PC-9 (cell line): Measurements from ENCODE around the gene TTI1. TPM values are rescaled to one million over a fixed set of nuclear protein-coding genes. Genes with fewer than 3 reads are reported as not detected.

Source experiments
- BruUV-seq: library from RNA; stranded (reverse); fragments of 400-500 nt; replicated peaks from 2 replicates; lab custom pipeline; 2021; lab: Mats Ljungman, UMichigan
- CTCF ChIA-PET: fragments of 300-600 bp; sonication (Branson Sonifier 250); formaldehyde crosslinking; loops from one replicate; lab custom pipeline; 2022; ENCODE audit warnings: antibody characterized with exemption; lab: Charles Lee
- POLR2A ChIA-PET: fragments of 300-600 bp; sonication (Branson Sonifier 250); formaldehyde crosslinking; loops from one replicate; lab custom pipeline; 2022; ENCODE audit warnings: antibody characterized with exemption; ENCODE audit not compliant: unreplicated experiment; lab: Charles Lee
- DNase-seq, 2 experiments: peaks; one replicate each; pipeline versions ENCODE4 v3.0.0 to v3.0.0-alpha.2; 2015 to 2022; ENCODE audit warnings: mixed read lengths in 1 of 2
- H2AFZ ChIP-seq: fragments of 200-600 bp; sonication (generic); 2 replicates; pipeline ENCODE4 v1.8.1; 2017; ENCODE audit warnings: antibody characterized with exemption
- H3F3A ChIP-seq: fragments of 200-600 bp; sonication (generic); 2 replicates; pipeline ENCODE4 v1.8.1; 2017; ENCODE audit warnings: antibody characterized with exemption, mild to moderate bottlenecking, low read depth; ENCODE audit not compliant: insufficient read depth
- H3K27ac ChIP-seq: fragments of 200-600 bp; sonication (generic); 2 replicates; pipeline ENCODE4 v1.6.1; 2016; ENCODE audit warnings: mixed run types
- H3K27me3 ChIP-seq: fragments of 200-600 bp; sonication (generic); 2 replicates; pipeline ENCODE4 v1.6.1; 2016; ENCODE audit warnings: low read depth, mixed run types; ENCODE audit not compliant: insufficient read depth
- H3K36me3 ChIP-seq: fragments of 200-600 bp; sonication (generic); 2 replicates; pipeline ENCODE4 v1.6.1; 2016; ENCODE audit warnings: low read depth, mixed run types
- H3K4me1 ChIP-seq: fragments of 200-600 bp; sonication (generic); replicated peaks from 2 replicates; pipeline ENCODE4 v1.6.1; 2016; ENCODE audit warnings: mixed run types; ENCODE audit not compliant: insufficient read depth
- H3K4me2 ChIP-seq: fragments of 200-600 bp; sonication (generic); 2 replicates; pipeline ENCODE4 v1.6.1; 2017; ENCODE audit warnings: mixed run types
- H3K4me3 ChIP-seq: fragments of 200-600 bp; sonication (generic); 2 replicates; pipeline ENCODE4 v1.6.1; 2016; ENCODE audit warnings: mixed run types
- H3K79me2 ChIP-seq: fragments of 200-600 bp; sonication (generic); 2 replicates; pipeline ENCODE4 v1.6.1; 2017; ENCODE audit warnings: low read depth, mixed run types
- H3K9me2 ChIP-seq: fragments of 200-600 bp; sonication (generic); 2 replicates; pipeline ENCODE4 v1.8.1; 2017; ENCODE audit warnings: mild to moderate bottlenecking; ENCODE audit not compliant: insufficient read depth
- H3K9me3 ChIP-seq: fragments of 200-600 bp; sonication (generic); 2 replicates; pipeline ENCODE4 v1.8.1; 2016; ENCODE audit warnings: low read depth; ENCODE audit not compliant: insufficient read depth
- H4K20me1 ChIP-seq: fragments of 200-600 bp; sonication (generic); 2 replicates; pipeline ENCODE4 v1.8.1; 2017; ENCODE audit not compliant: insufficient read depth
- EZH2 ChIP-seq: fragments of 200-600 bp; sonication (generic); IDR thresholded peaks from 2 replicates; pipeline ENCODE4 v1.8.0; 2017; ENCODE audit warnings: antibody characterized with exemption, low read depth
- intact Hi-C: fragments of 100-400 bp; cut with micrococcal nuclease; formaldehyde crosslinking; loops from one replicate; pipeline ENCODE4 v1.10.0; 2022; ENCODE audit not compliant: unreplicated experiment
- total RNA-seq: library from RNA; stranded (reverse); gene quantifications from 2 replicates; pipeline ENCODE4 v1.2.3, GENCODE V29; 2021
- TF ChIP-seq, protein P1 (sequence below): fragments of 200-600 bp; sonication (generic); conservative IDR thresholded peaks from 2 replicates; pipeline ENCODE4 v1.6.1; 2017; ENCODE audit warnings: mixed run types, antibody characterized with exemption, mild to moderate bottlenecking, moderate library complexity

Gene TTI1
- total RNA-seq, 1 experiment from 2014 or later: 34.2 TPM

DNA sequence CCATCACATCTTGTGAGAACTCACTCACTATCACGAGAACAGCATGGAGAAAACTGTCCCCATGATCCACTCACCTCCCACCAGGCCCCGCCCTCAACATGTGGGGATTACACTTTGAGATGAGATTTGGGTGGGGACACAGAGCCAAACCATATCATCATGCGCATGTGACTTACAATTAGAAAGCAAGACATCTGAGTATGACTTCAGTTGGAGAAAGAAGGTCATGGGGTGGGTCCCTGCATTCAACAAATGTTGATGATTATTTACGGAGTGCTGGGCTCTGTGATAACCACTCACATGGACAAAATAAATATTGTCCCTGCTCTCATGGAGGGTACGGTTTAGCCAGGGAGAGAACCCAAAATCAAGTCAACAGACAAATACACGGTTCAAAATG is 92.4 kb downstream of the TTI1 start:
- intact Hi-C loops: no loop called here
- CTCF ChIA-PET: no interaction called here
- Histone ChIP-seq H3K4me3 (no peak overlapping the region), H2AFZ (no peak overlapping the region), H3K9me2 (no peaks in the 10 kb centered on the region), H3K4me1 (no peaks in the 10 kb centered on the region), H3K4me2 (no peak overlapping the region), H4K20me1 (no peaks in the 10 kb centered on the region), H3K9me3 (no peaks in the 10 kb centered on the region), H3K27me3 (peaks cover 7% of the 10 kb centered on the region; the same call in 1 of the 2 replicates), H3K27ac (no peak overlapping the region), H3K36me3 (no peaks in the 10 kb centered on the region), H3K79me2 (no peaks in the 10 kb centered on the region), H3F3A (no peaks in the 10 kb centered on the region)
- BruUV-seq: no TSS peak
- POLR2A ChIA-PET: no interaction called here
- DNase-seq: no peak
- no peak for TF ChIP-seq EZH2
- TF ChIP-seq, protein P1, sequence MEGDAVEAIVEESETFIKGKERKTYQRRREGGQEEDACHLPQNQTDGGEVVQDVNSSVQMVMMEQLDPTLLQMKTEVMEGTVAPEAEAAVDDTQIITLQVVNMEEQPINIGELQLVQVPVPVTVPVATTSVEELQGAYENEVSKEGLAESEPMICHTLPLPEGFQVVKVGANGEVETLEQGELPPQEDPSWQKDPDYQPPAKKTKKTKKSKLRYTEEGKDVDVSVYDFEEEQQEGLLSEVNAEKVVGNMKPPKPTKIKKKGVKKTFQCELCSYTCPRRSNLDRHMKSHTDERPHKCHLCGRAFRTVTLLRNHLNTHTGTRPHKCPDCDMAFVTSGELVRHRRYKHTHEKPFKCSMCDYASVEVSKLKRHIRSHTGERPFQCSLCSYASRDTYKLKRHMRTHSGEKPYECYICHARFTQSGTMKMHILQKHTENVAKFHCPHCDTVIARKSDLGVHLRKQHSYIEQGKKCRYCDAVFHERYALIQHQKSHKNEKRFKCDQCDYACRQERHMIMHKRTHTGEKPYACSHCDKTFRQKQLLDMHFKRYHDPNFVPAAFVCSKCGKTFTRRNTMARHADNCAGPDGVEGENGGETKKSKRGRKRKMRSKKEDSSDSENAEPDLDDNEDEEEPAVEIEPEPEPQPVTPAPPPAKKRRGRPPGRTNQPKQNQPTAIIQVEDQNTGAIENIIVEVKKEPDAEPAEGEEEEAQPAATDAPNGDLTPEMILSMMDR: no peak

DNA sequence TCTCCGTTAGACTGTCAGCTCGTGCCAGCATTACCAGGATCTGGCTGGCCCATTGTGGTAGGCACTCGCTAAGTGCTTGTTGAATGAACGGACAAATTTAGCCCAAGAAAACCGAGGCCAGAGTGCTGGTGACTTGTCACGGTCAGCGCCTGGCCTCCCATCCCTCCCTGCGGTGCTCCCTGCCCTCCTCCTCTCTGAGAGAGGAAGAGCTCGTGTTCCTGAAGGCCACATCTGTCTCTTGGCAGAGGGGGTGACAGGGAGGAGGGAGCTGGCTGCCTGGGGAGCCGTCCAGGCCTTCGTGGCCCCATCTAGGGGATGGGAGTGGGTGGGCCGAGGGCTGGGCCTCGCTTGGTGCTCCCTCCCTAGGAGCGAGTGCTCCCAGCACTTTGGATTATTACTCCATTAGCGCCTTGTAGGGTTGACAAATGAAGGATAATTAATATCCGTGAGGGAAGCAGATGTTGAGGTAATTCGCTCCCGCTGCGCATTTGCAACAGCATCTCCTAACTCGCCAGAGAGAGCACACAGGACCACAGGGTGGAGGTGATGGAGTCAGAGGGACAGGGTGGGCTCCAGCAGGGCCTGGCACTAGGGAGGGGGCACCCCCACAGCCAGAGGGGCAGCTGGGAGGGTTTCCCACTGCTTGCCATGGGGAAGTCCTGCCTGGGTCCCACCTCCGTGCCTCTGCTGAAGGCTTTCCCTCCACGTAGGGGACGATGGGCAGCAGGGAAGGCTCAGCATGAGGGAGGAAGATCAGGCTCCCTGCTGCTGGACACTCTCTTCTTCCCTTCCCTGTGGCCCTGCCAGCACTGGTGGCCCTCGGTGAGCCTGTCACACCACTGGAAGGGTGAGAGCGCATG is 93.3 kb downstream of the TTI1 start:
- Histone ChIP-seq H3K9me3 (no peaks in the 10 kb centered on the region), H3K9me2 (no peaks in the 10 kb centered on the region), H3K27ac (no peak overlapping the region), H3K36me3 (no peaks in the 10 kb centered on the region), H3K4me2 (no peak overlapping the region), H3F3A (no peaks in the 10 kb centered on the region), H3K79me2 (no peaks in the 10 kb centered on the region), H2AFZ (no peak overlapping the region), H3K27me3 (peaks cover 7% of the 10 kb centered on the region; the same call in 1 of the 2 replicates), H3K4me3 (no peak overlapping the region), H4K20me1 (no peaks in the 10 kb centered on the region), H3K4me1 (no peaks in the 10 kb centered on the region)
- no peak for TF ChIP-seq EZH2
- TF ChIP-seq, protein P1: no peak
- intact Hi-C loops: no loop called here
- POLR2A ChIA-PET: no interaction called here
- no TSS peak for BruUV-seq
- DNase-seq: no peak
- CTCF ChIA-PET: no interaction called here

DNA sequence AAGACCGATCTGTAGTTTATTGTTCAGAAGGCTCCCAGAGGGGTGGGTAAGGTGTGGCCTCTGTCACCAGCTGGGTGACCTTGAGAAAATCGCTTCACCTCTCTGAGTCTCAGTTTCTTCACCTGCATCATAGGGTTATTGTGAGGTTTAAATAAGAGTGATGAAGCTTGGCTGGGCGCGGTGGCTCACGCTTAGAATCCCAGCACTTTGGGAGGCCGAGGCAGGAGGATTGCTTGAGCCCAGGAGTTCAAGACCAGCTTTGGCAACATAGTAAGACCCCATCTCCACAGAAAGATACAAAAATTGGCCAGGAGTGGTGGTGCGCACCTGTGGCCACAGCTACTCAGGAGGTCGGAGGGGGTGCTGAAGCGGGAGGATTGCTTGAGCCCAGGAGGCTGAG is 94.3 kb downstream of the TTI1 start:
- no peak overlapping the region for H3K4me2 ChIP-seq
- TF ChIP-seq, protein P1: no peak
- no peak for TF ChIP-seq EZH2
- peaks cover 5% of the 10 kb centered on the region; the same call in 1 of the 2 replicates for H3K27me3 ChIP-seq
- no peaks in the 10 kb centered on the region for H3F3A ChIP-seq
- no peaks in the 10 kb centered on the region for H3K36me3 ChIP-seq
- no peak overlapping the region for H3K4me3 ChIP-seq
- H4K20me1 ChIP-seq: no peaks in the 10 kb centered on the region
- no peaks in the 10 kb centered on the region for H3K9me3 ChIP-seq
- no peak for DNase-seq
- no peaks in the 10 kb centered on the region for H3K4me1 ChIP-seq
- no peaks in the 10 kb centered on the region for H3K79me2 ChIP-seq
- no peak overlapping the region for H3K27ac ChIP-seq
- H2AFZ ChIP-seq: no peak overlapping the region
- H3K9me2 ChIP-seq: no peaks in the 10 kb centered on the region
- no TSS peak for BruUV-seq
- CTCF ChIA-PET: no interaction called here
- intact Hi-C loops: no loop called here
- POLR2A ChIA-PET: no interaction called here
